WTC11 (cell line): Measurements from ENCODE around the gene RBM7. TPM values are rescaled to one million over a fixed set of nuclear protein-coding genes. Genes with fewer than 3 reads are reported as not detected.

Experiments used
- ATAC-seq: fragments of 200-7000 bp; cut with Tn5 transposase; 2 replicates; pipeline ENCODE4 v1.10.0; 2021; ENCODE audit warnings: mild to moderate bottlenecking, moderate library complexity
- CTCF ChIA-PET: fragments of 300-600 bp; sonication (Branson Sonifier 250); formaldehyde crosslinking; loops from one replicate; lab custom pipeline; 2021; ENCODE audit warnings: antibody characterized with exemption; lab: Charles Lee
- POLR2A ChIA-PET: fragments of 350-600 bp; sonication (Branson Sonifier 250); formaldehyde crosslinking; loops from one replicate; lab custom pipeline; 2021; ENCODE audit warnings: antibody characterized with exemption; lab: Charles Lee
- DNase-seq: peaks from one replicate; pipeline ENCODE4 v3.0.0; 2021; ENCODE audit warnings: low spot score
- H3K27ac Mint-ChIP-seq: 2 replicates; pipeline ENCODE4 v1.8.0; 2021; ENCODE audit warnings: mixed read lengths
- H3K27me3 Mint-ChIP-seq: 2 replicates; pipeline ENCODE4 v1.8.0; 2021; ENCODE audit warnings: low read depth, mild to moderate bottlenecking, moderate library complexity, mixed read lengths
- H3K36me3 Mint-ChIP-seq: 2 replicates; pipeline ENCODE4 v1.8.0; 2021; ENCODE audit warnings: mixed read lengths
- H3K4me1 Mint-ChIP-seq: 2 replicates; pipeline ENCODE4 v1.8.0; 2022; ENCODE audit warnings: mixed read lengths
- H3K4me3 Mint-ChIP-seq: 2 replicates; pipeline ENCODE4 v1.8.0; 2021; ENCODE audit warnings: mild to moderate bottlenecking, moderate library complexity, mixed read lengths
- H3K9me3 Mint-ChIP-seq: 2 replicates; pipeline ENCODE4 v1.8.0; 2021; ENCODE audit warnings: mixed read lengths
- ATF6 ChIP-seq: sonication (generic); formaldehyde crosslinking; IDR thresholded peaks from 2 replicates; pipeline ENCODE4 v1.8.1; 2023; ENCODE audit warnings: mild to moderate bottlenecking, missing genetic modification reagents
- CTCF ChIP-seq: fragments of 200-600 bp; IDR thresholded peaks from 2 replicates; pipeline ENCODE4 v1.8.0; 2022; ENCODE audit warnings: antibody characterized with exemption
- EMX1 ChIP-seq: fragments of 250-450 bp; sonication (Bioruptor Pico); IDR thresholded peaks from 2 replicates; pipeline ENCODE4 v1.8.0; 2021; ENCODE audit warnings: mild to moderate bottlenecking
- ETV6 ChIP-seq: sonication (generic); formaldehyde crosslinking; IDR thresholded peaks from 2 replicates; pipeline ENCODE4 v1.8.1; 2022; ENCODE audit warnings: mild to moderate bottlenecking, missing genetic modification reagents
- IRF1 ChIP-seq: sonication (generic); formaldehyde crosslinking; IDR thresholded peaks from 2 replicates; pipeline ENCODE4 v1.8.0; 2023; ENCODE audit warnings: missing genetic modification reagents
- IRF2 ChIP-seq: sonication (generic); formaldehyde crosslinking; IDR thresholded peaks from 2 replicates; pipeline ENCODE4 v1.8.0; 2022; ENCODE audit warnings: low read depth, missing genetic modification reagents, borderline replicate concordance
- JUN ChIP-seq: sonication (generic); formaldehyde crosslinking; IDR thresholded peaks from 2 replicates; pipeline ENCODE4 v1.8.0; 2023; ENCODE audit warnings: mild to moderate bottlenecking, missing genetic modification reagents
- MAX ChIP-seq: sonication (generic); formaldehyde crosslinking; IDR thresholded peaks from 2 replicates; pipeline ENCODE4 v1.8.0; 2022; ENCODE audit warnings: mild to moderate bottlenecking, missing genetic modification reagents
- MYBL2 ChIP-seq: sonication (generic); formaldehyde crosslinking; IDR thresholded peaks from 2 replicates; pipeline ENCODE4 v1.8.1; 2023; ENCODE audit warnings: mild to moderate bottlenecking, moderate library complexity, missing genetic modification reagents
- NFE2L1 ChIP-seq: sonication (generic); formaldehyde crosslinking; IDR thresholded peaks from 2 replicates; pipeline ENCODE4 v1.8.1; 2023; ENCODE audit warnings: missing genetic modification reagents
- NFYB ChIP-seq: sonication (generic); formaldehyde crosslinking; conservative IDR thresholded peaks from 2 replicates; pipeline ENCODE4 v1.8.0; 2022; ENCODE audit warnings: low read depth, missing genetic modification reagents
- PRRX2 ChIP-seq: fragments of 250-450 bp; sonication (Bioruptor Pico); IDR thresholded peaks from 2 replicates; pipeline ENCODE4 v1.8.0; 2021; ENCODE audit warnings: mild to moderate bottlenecking
- SOX15 ChIP-seq: fragments of 250-450 bp; sonication (Bioruptor Pico); IDR thresholded peaks from 2 replicates; pipeline ENCODE4 v1.9.0; 2021; ENCODE audit warnings: mild to moderate bottlenecking
- TEAD1 ChIP-seq: sonication (generic); formaldehyde crosslinking; IDR thresholded peaks from 2 replicates; pipeline ENCODE4 v1.8.0; 2022; ENCODE audit warnings: mild to moderate bottlenecking, missing genetic modification reagents
- TP53 ChIP-seq: sonication (generic); formaldehyde crosslinking; IDR thresholded peaks from 2 replicates; pipeline ENCODE4 v1.8.1; 2023; ENCODE audit warnings: mild to moderate bottlenecking, missing genetic modification reagents
- USF2 ChIP-seq: sonication (generic); formaldehyde crosslinking; IDR thresholded peaks from 2 replicates; pipeline ENCODE4 v1.8.1; 2023; ENCODE audit warnings: mild to moderate bottlenecking, missing genetic modification reagents, moderate library complexity
- ZBTB21 ChIP-seq: sonication (generic); formaldehyde crosslinking; IDR thresholded peaks from 2 replicates; pipeline ENCODE4 v1.8.1; 2023; ENCODE audit warnings: mild to moderate bottlenecking, missing genetic modification reagents, borderline replicate concordance
- ZBTB43 ChIP-seq: sonication (generic); formaldehyde crosslinking; IDR thresholded peaks from 2 replicates; pipeline ENCODE4 v1.8.1; 2023; ENCODE audit warnings: mild to moderate bottlenecking, missing genetic modification reagents
- ZNF219 ChIP-seq: sonication (generic); formaldehyde crosslinking; IDR thresholded peaks from 2 replicates; pipeline ENCODE4 v1.8.0; 2023; ENCODE audit warnings: missing genetic modification reagents, mild to moderate bottlenecking, borderline replicate concordance
- ZNF281 ChIP-seq: sonication (generic); formaldehyde crosslinking; IDR thresholded peaks from 2 replicates; pipeline ENCODE4 v1.8.0; 2023; ENCODE audit warnings: mild to moderate bottlenecking, missing genetic modification reagents
- ZNF396 ChIP-seq: fragments of 250-450 bp; sonication (Bioruptor Pico); IDR thresholded peaks from 2 replicates; pipeline ENCODE4 v1.8.0; 2021; ENCODE audit warnings: mild to moderate bottlenecking, moderate library complexity, borderline replicate concordance
- total RNA-seq: library from RNA; stranded (reverse); gene quantifications from 3 replicates; pipeline ENCODE4 v1.2.3, GENCODE V29; 2021

The RBM7 gene
- total RNA-seq, 1 experiment from 2014 or later, result 38.1 TPM

- ChIA-PET POLR2A (no interaction called here), CTCF (interaction anchor here (0.5 kb wide), 1 partner anchor 34 kb away, joined by 3 read pairs; the partner anchor contains the start of genes C11orf71 and RBM7)
- Mint-ChIP-seq H3K27me3 (no peaks in the 10 kb centered on the region), H3K4me3 (no peak overlapping the region), H3K36me3 (no peaks in the 10 kb centered on the region), H3K4me1 (peaks cover 15% of the 10 kb centered on the region), H3K27ac (no peak overlapping the region), H3K9me3 (no peaks in the 10 kb centered on the region)
- no peak for TF ChIP-seq IRF1
- TF ChIP-seq MYBL2, result no peak
- no peak for TF ChIP-seq ZNF219 (CRISPR knock-in tag)
- TF ChIP-seq MAX (CRISPR knock-in tag), result no peak
- no peak for TF ChIP-seq PRRX2 (CRISPR knock-in tag)
- TF ChIP-seq ZNF396 (CRISPR knock-in tag), result no peak
- no peak for TF ChIP-seq USF2 (CRISPR knock-in tag)
- TF ChIP-seq NFE2L1 (CRISPR knock-in tag), result no peak
- TF ChIP-seq NFYB (CRISPR knock-in tag), result no peak
- no peak for TF ChIP-seq TP53
- TF ChIP-seq IRF2 (CRISPR knock-in tag), result no peak
- no peak for TF ChIP-seq SOX15 (CRISPR knock-in tag)
- TF ChIP-seq TEAD1 (CRISPR knock-in tag), result no peak
- ATAC-seq (no peak), DNase-seq (no peak)
These were observed 33.9 kb upstream of the RBM7 start for GRCh38 chr11:114366331-114367243.

GRCh38 chr11:114367244-114367957 lies 33.1 kb upstream of the RBM7 start:
- ChIA-PET POLR2A (no interaction called here), CTCF (interaction anchor here (1.0 kb wide), 1 partner anchor 27 kb away, joined by 6 read pairs; no protein-coding TSS in a partner anchor)
- no peak for TF ChIP-seq ETV6 (CRISPR knock-in tag)
- TF ChIP-seq ZNF219 (CRISPR knock-in tag), result no peak
- TF ChIP-seq EMX1, result no peak
- no peak for TF ChIP-seq CTCF
- no peak for TF ChIP-seq ZBTB21 (CRISPR knock-in tag)
- no peak for TF ChIP-seq ZNF281 (CRISPR knock-in tag)
- no peak for TF ChIP-seq ZNF396 (CRISPR knock-in tag)
- TF ChIP-seq JUN (CRISPR knock-in tag), result no peak
- TF ChIP-seq ATF6 (CRISPR knock-in tag), result no peak
- TF ChIP-seq ZBTB43, result no peak
- no peaks in the 10 kb centered on the region for H3K9me3 Mint-ChIP-seq
- ATAC-seq (no peak), DNase-seq (no peak)
- H3K27me3 Mint-ChIP-seq, result no peaks in the 10 kb centered on the region
- no peak overlapping the region for H3K4me3 Mint-ChIP-seq
- no peak overlapping the region for H3K27ac Mint-ChIP-seq
- H3K36me3 Mint-ChIP-seq, result no peaks in the 10 kb centered on the region
- peaks cover 15% of the 10 kb centered on the region for H3K4me1 Mint-ChIP-seq
